ENCODE results near the gene IL4R. TPM values are rescaled to one million over a fixed set of nuclear protein-coding genes. Genes with fewer than 3 reads are reported as not detected.
"Not testable (repeated sequence)": the region's sequence is repeated elsewhere in the genome, so short reads cannot be mapped to it uniquely, and the experiment has no call there.

Gene IL4R
- polyA plus RNA-seq: 10 to 100 TPM; 51.1 to 60.0 TPM

DNA sequence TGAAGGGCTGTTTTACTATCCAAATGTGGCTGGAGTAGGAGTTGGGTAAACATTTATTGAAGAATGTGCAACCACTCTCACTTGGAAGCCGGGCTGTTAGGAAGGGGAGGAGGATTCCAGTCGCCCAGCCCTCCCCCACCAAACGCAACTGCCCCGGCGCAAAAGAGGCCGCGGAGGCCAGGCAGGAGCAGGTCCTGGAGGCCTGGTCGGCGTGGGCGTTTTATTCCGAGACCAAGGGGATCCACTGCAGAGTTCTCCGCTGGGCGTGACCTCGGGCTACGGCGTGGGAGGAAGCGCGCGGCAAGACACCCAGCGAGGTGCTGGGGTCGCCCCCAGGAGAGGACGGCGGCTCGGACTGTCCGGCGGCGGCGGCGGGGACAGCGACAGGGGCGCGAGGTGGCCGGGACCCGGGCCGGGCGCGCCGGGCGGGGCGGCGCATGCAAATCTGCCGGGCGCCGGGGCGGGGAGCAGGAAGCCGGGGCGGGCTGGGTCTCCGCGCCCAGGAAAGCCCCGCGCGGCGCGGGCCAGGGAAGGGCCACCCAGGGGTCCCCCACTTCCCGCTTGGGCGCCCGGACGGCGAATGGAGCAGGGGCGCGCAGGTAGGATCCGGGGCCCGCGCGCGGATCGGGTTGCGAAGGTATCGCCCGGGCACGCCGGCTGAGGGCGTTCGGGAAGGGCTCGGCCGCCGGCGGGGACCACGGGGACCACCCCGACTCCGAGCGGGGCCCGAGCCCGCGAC is at the start of gene IL4R:
Gene IL4R (plus strand): TSS at position 553 of the 739 bp plus-strand sequence. CDS start 26,230 bp downstream, outside the sequence.
- Histone ChIP-seq H3K27ac (ENCODE audit: low read depth in 2 of 2, low read length in 1 of 2) (peak within 1 kb of the TSS; percentile 98 to 99), H3K27me3 (ENCODE audit: control insufficient read depth in 1 of 2, insufficient read depth in 2 of 2, low read length in 2 of 2) (no peaks in the 10 kb centered on the region), H3K36me3 (ENCODE audit: control insufficient read depth in 2 of 2, insufficient read depth in 2 of 2, low read length in 1 of 2) (no peaks in the 10 kb centered on the region), H3K4me3 (ENCODE audit: low read depth in 1 of 2, low read length in 2 of 2) (peak within 1 kb of the TSS; percentile 89 to 95), H3K4me1 (ENCODE audit: control insufficient read depth in 2 of 2, insufficient read depth in 2 of 2, low read length in 1 of 2) (peaks cover 0 to 13% of the 10 kb centered on the region in 2 donors), H3K9me3 (ENCODE audit: control insufficient read depth in 2 of 2, insufficient read depth in 1 of 2, low read depth in 1 of 2, low read length in 1 of 2) (no peaks in the 10 kb centered on the region)
- 0 to 1% methylated on average over 38 to 85 of the region's 85 CpGs for WGBS, 2 donors

DNA sequence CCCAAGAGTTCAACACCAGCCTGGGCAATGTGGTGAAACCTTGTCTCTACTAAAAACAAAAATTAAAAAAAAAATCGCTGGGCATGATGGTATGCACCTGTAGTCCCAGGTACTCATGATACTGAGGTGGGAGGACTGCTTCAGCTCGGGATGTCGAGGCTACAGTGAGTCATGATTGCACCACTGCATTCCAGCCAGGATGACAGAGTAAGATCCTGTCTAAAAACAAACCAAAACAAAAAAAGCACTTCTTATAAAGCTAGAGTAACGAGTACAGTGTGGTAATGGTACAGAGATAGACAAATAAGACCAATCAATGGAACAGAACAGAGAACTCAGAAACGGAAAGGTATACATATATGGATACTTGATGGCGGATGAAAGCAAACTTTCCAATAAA is 49.6 kb upstream of the IL4R start:
- WGBS, 2 donors: 50 to 60% methylated on average over 6 of the region's 6 CpGs
- H3K4me3 ChIP-seq (ENCODE audit: low read depth in 1 of 2, low read length in 2 of 2): no peak overlapping the region
- no peaks in the 10 kb centered on the region for H3K4me1 ChIP-seq (ENCODE audit: control insufficient read depth in 2 of 2, insufficient read depth in 2 of 2, low read length in 1 of 2)
- no peaks in the 10 kb centered on the region for H3K36me3 ChIP-seq (ENCODE audit: control insufficient read depth in 2 of 2, insufficient read depth in 2 of 2, low read length in 1 of 2)
- H3K27me3 ChIP-seq (ENCODE audit: control insufficient read depth in 1 of 2, insufficient read depth in 2 of 2, low read length in 2 of 2): no peaks in the 10 kb centered on the region
- no peaks in the 10 kb centered on the region for H3K9me3 ChIP-seq (ENCODE audit: control insufficient read depth in 2 of 2, insufficient read depth in 1 of 2, low read depth in 1 of 2, low read length in 1 of 2)
- peak overlapping the region; percentile 16 to 47 for H3K27ac ChIP-seq (ENCODE audit: low read depth in 2 of 2, low read length in 1 of 2)

DNA sequence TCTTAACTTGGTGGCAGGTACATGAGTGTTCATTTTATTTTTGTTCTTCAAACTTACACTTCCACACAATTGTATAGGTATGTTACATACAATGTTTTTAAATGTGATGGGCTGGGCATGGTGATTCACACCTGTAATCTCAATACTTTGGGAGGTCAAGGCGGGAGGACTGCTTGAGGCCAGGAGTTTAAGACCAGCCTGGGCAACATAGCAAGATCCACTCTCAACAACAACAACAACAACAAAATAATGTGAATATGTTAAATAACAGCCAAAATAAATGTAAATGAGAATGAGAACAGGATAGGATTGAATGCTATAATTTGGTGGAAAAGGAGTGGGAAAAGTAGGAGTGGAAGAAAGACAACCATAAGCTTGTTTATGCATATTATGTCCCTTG is 47.8 kb upstream of the IL4R start:
- Histone ChIP-seq H3K4me3 (ENCODE audit: low read depth in 1 of 2, low read length in 2 of 2) (no peak overlapping the region), H3K27me3 (ENCODE audit: control insufficient read depth in 1 of 2, insufficient read depth in 2 of 2, low read length in 2 of 2) (no peaks in the 10 kb centered on the region), H3K27ac (ENCODE audit: low read depth in 2 of 2, low read length in 1 of 2) (no peak overlapping the region), H3K36me3 (ENCODE audit: control insufficient read depth in 2 of 2, insufficient read depth in 2 of 2, low read length in 1 of 2) (no peaks in the 10 kb centered on the region), H3K4me1 (ENCODE audit: control insufficient read depth in 2 of 2, insufficient read depth in 2 of 2, low read length in 1 of 2) (no peaks in the 10 kb centered on the region), H3K9me3 (ENCODE audit: control insufficient read depth in 2 of 2, insufficient read depth in 1 of 2, low read depth in 1 of 2, low read length in 1 of 2) (no peaks in the 10 kb centered on the region)
- WGBS, 2 donors: 88 to 98% methylated on average over 1 of the region's 1 CpG

DNA sequence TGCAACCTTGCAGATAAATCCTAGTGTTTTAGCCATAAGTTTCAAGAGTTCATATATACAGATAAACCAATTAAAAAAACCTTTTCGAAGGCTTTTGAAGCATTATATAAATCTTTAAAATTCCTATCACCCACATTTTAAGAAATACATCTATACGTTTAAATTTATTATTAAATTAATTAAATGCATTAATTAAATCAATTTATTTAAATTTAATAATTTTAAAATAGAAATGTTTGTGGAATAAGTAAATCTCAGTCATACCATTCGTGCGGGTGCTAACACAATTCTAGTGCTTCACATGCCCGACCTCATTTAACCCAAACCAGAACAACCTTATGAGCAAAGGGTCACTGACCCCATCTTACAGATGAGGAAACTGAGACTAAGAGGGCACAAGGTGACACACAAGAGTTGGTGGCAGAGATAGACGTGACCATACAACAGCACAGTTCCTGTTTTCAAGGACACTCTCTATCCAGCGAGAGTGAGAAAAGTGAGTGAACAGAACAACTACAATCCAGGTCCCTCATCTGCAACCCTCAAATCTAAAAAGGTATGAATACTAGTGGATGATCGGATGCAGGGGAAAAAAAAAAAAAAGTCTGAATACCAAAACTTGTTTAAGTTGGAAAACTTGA is 46.6 kb upstream of the IL4R start:
- no peaks in the 10 kb centered on the region for H3K4me1 ChIP-seq (ENCODE audit: control insufficient read depth in 2 of 2, insufficient read depth in 2 of 2, low read length in 1 of 2)
- no peaks in the 10 kb centered on the region for H3K36me3 ChIP-seq (ENCODE audit: control insufficient read depth in 2 of 2, insufficient read depth in 2 of 2, low read length in 1 of 2)
- H3K9me3 ChIP-seq (ENCODE audit: control insufficient read depth in 2 of 2, insufficient read depth in 1 of 2, low read depth in 1 of 2, low read length in 1 of 2): no peaks in the 10 kb centered on the region
- no peak overlapping the region for H3K4me3 ChIP-seq (ENCODE audit: low read depth in 1 of 2, low read length in 2 of 2)
- H3K27me3 ChIP-seq (ENCODE audit: control insufficient read depth in 1 of 2, insufficient read depth in 2 of 2, low read length in 2 of 2): no peaks in the 10 kb centered on the region
- H3K27ac ChIP-seq (ENCODE audit: low read depth in 2 of 2, low read length in 1 of 2): no peak overlapping the region
- 81 to 87% methylated on average over 8 of the region's 8 CpGs for WGBS, 2 donors

DNA sequence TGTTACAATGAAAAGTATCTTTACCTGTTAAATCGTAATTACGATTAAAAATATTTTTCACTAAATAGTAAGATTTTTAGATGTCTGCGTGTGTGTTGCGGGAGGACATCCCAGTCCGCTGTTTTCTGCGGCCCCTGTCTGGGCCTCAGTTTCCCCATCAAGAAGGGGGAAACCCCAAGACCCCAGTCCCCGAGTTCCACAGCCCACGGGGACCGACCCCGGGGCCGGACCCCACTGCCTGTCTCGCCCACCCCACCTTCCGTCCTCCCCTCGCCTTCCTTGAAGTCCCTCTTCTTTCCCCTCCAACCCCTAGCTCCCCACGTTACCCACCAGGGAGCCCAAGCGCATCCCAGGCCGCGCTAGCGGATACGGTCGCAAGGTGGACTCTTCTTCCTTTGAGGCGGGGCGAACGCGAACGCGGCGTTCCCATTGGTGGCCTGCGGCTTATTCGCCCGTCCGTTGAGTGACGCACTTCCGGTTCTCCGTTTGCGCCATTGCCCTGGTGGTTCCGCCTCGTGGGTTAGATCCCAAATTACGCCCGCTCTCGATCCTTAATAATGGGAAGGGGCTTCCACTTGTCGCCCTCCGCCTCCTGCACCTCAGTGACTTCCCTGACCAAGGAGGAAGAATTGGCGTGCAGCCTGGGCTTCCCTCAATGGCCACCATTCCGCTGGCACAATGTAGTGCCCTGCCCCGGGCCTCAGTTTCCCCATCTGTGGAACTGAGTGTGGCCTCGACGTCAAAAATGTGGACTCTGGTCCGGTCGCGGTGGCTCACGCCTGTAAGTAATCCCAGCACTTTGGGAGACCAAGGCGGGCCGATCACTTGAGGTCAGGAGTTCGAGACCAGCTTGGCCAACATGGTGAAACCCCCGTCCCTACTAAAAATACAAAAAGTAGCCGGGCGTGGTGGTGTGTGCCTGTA is 45.1 kb upstream of the IL4R start, which contains the start of gene NSMCE1:
Gene NSMCE1 (minus strand): TSS at position 397 of the 924 bp plus-strand sequence. CDS start 11,202 bp downstream, outside the sequence.
- no peaks in the 10 kb centered on the region for H3K27me3 ChIP-seq (ENCODE audit: control insufficient read depth in 1 of 2, insufficient read depth in 2 of 2, low read length in 2 of 2)
- WGBS, 2 donors: 7 to 8% methylated on average over 58 of the region's 58 CpGs
- H3K4me3 ChIP-seq (ENCODE audit: low read depth in 1 of 2, low read length in 2 of 2): peak within 1 kb of the TSS; percentile 86 to 99
- no peaks in the 10 kb centered on the region for H3K4me1 ChIP-seq (ENCODE audit: control insufficient read depth in 2 of 2, insufficient read depth in 2 of 2, low read length in 1 of 2)
- H3K27ac ChIP-seq (ENCODE audit: low read depth in 2 of 2, low read length in 1 of 2): peak within 1 kb of the TSS; percentile 74 to 92
- H3K36me3 ChIP-seq (ENCODE audit: control insufficient read depth in 2 of 2, insufficient read depth in 2 of 2, low read length in 1 of 2): no peaks in the 10 kb centered on the region
- H3K9me3 ChIP-seq (ENCODE audit: control insufficient read depth in 2 of 2, insufficient read depth in 1 of 2, low read depth in 1 of 2, low read length in 1 of 2): no peaks in the 10 kb centered on the region

DNA sequence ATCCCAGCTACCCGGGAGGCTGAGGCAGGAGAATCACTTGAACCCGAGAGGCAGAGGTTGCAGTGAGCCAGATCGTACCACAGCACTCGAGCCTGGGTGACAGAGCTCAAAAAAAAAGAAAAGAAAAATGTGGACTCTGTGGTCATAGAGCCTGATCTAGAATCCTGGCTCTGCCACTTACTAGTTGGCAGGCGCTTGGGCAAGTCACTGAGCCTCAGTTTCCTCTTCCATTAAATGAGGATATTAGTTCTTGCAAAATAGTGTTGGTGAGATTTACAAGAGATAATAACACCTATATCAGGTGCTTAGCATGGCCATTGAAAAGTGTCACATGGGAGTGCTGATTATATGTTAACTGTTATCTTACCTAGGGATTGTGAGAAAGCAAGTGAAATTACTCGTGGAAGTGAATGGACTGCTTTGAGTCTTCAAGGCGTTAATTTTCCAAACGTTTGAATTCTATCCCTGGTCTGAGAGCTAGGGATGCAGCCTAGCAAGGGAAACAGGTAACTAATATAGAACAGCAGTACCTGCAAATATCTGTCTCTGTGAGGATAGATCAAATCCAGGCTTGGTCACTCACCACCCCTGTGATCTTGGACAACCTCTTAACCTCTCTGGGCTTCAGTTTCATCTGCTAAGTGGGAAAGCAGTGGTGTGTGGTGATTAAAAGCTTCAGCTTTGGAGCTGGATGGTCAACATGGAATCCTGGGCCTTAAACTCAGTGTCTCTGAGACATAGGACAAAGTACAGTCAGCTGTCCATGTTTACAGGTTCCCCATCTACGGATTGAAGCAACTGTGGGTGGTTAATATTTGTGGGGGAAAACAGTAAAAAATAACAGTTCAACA is 44.2 kb upstream of the IL4R start:
- Histone ChIP-seq H3K4me1 (ENCODE audit: control insufficient read depth in 2 of 2, insufficient read depth in 2 of 2, low read length in 1 of 2) (no peaks in the 10 kb centered on the region), H3K36me3 (ENCODE audit: control insufficient read depth in 2 of 2, insufficient read depth in 2 of 2, low read length in 1 of 2) (no peaks in the 10 kb centered on the region), H3K27ac (ENCODE audit: low read depth in 2 of 2, low read length in 1 of 2) (peak overlapping the region in 1 of 2 donors; percentile 92), H3K27me3 (ENCODE audit: control insufficient read depth in 1 of 2, insufficient read depth in 2 of 2, low read length in 2 of 2) (no peaks in the 10 kb centered on the region), H3K4me3 (ENCODE audit: low read depth in 1 of 2, low read length in 2 of 2) (peak overlapping the region in 1 of 2 donors; percentile 99), H3K9me3 (ENCODE audit: control insufficient read depth in 2 of 2, insufficient read depth in 1 of 2, low read depth in 1 of 2, low read length in 1 of 2) (no peaks in the 10 kb centered on the region)
- WGBS, 2 donors: 77 to 81% methylated on average over 9 of the region's 9 CpGs

DNA sequence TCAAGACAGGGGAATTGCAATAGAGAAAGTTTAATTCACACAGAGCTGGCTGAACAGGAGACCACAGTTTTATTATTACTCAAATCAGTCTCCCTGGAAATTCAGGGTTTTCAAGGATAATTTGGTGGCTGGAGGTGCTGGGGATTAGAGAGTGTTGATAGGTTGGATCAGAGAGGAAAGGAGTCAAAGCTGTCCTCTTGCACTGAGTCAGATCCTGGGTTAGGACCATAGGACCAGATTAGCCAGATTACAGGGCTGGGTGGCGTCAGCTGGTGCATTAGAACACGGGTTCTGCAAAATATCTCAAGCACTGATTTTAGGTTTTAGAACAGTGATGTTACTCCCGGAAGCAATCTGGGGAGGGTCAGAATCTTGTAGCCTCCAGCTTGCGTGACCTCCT is 43.4 kb upstream of the IL4R start:
- no peaks in the 10 kb centered on the region for H3K36me3 ChIP-seq (ENCODE audit: control insufficient read depth in 2 of 2, insufficient read depth in 2 of 2, low read length in 1 of 2)
- H3K4me3 ChIP-seq (ENCODE audit: low read depth in 1 of 2, low read length in 2 of 2): no peak overlapping the region
- WGBS, 2 donors: 88% methylated on average over 4 of the region's 4 CpGs
- H3K4me1 ChIP-seq (ENCODE audit: control insufficient read depth in 2 of 2, insufficient read depth in 2 of 2, low read length in 1 of 2): no peaks in the 10 kb centered on the region
- H3K27me3 ChIP-seq (ENCODE audit: control insufficient read depth in 1 of 2, insufficient read depth in 2 of 2, low read length in 2 of 2): no peaks in the 10 kb centered on the region
- no peaks in the 10 kb centered on the region for H3K9me3 ChIP-seq (ENCODE audit: control insufficient read depth in 2 of 2, insufficient read depth in 1 of 2, low read depth in 1 of 2, low read length in 1 of 2)
- no peak overlapping the region for H3K27ac ChIP-seq (ENCODE audit: low read depth in 2 of 2, low read length in 1 of 2)

DNA sequence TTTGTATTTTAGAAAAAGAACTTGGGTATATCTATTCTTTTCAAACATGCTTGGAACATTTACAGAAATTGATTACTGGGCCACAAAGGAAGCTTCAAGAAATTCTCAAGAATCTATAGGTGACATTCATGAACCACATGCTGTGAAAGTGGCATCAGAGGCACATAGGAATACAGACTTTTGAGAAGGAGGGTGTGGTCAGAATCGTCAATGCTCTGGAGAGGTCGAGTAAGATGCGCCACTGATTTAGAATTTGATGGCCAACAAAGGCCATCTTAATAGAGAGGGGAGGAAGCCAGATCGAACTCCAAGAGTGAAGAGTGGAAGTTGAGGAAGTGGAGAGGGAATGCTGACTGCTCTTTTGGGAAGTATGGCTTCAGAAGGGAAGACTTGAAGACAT is 41.7 kb upstream of the IL4R start:
- no peaks in the 10 kb centered on the region for H3K36me3 ChIP-seq (ENCODE audit: control insufficient read depth in 2 of 2, insufficient read depth in 2 of 2, low read length in 1 of 2)
- no peaks in the 10 kb centered on the region for H3K27me3 ChIP-seq (ENCODE audit: control insufficient read depth in 1 of 2, insufficient read depth in 2 of 2, low read length in 2 of 2)
- H3K9me3 ChIP-seq (ENCODE audit: control insufficient read depth in 2 of 2, insufficient read depth in 1 of 2, low read depth in 1 of 2, low read length in 1 of 2): no peaks in the 10 kb centered on the region
- H3K4me1 ChIP-seq (ENCODE audit: control insufficient read depth in 2 of 2, insufficient read depth in 2 of 2, low read length in 1 of 2): no peaks in the 10 kb centered on the region
- WGBS, 2 donors: 89 to 90% methylated on average over 4 of the region's 4 CpGs
- H3K4me3 ChIP-seq (ENCODE audit: low read depth in 1 of 2, low read length in 2 of 2): no peak overlapping the region
- H3K27ac ChIP-seq (ENCODE audit: low read depth in 2 of 2, low read length in 1 of 2): no peak overlapping the region

DNA sequence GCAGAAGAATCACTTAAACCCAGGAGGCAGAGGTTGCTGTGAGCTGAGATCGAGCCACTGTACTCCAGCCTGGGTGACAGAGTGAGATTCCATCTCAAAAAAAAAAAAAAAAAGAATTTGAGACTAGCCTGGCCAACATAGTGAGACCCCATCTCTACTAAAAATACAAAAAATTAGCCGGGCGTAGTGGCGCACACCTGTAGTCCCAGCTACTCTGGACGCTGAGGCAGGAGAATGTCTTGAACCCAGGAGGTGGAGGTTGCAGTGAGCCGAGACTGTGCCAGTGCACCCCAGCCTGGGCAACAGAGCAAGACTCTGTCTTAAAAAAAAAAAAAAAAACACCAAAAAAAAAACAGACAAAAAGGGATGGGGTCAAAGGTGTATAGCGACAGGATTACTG is 41.1 kb upstream of the IL4R start:
- not testable (repeated sequence) for H3K4me1 ChIP-seq (ENCODE audit: control insufficient read depth in 2 of 2, insufficient read depth in 2 of 2, low read length in 1 of 2); H3K9me3 ChIP-seq (ENCODE audit: control insufficient read depth in 2 of 2, insufficient read depth in 1 of 2, low read depth in 1 of 2, low read length in 1 of 2); H3K36me3 ChIP-seq (ENCODE audit: control insufficient read depth in 2 of 2, insufficient read depth in 2 of 2, low read length in 1 of 2); H3K27ac ChIP-seq (ENCODE audit: low read depth in 2 of 2, low read length in 1 of 2); H3K4me3 ChIP-seq (ENCODE audit: low read depth in 1 of 2, low read length in 2 of 2); H3K27me3 ChIP-seq (ENCODE audit: control insufficient read depth in 1 of 2, insufficient read depth in 2 of 2, low read length in 2 of 2)
- 95 to 97% methylated on average over 7 of the region's 7 CpGs for WGBS, 2 donors

All from esophagus (tissue), 2 donors.